ENCODE results near the gene MRPL39.

DNA sequence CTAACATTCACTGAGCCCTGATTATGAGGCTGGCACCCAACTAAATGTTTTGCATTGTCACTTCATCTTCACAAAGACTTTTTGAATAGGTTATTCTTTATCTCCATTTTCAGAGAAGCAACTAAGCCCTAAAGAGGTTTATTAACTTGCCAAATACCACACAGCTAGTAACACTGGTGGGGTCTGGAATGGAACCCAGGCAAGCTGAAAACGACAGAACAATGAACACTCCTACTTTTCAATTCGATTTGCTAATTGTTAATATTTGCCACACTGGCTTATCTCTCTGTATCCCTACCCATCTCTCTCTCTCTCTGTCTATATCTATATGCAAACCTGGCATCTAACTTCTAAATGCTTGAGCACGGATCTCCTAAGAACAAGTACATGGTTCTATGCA lies 40.6 kb downstream of the MRPL39 start:
- no peak for TF ChIP-seq POLR2A (IDR thresholded peaks at IDR 0.05)
- TF ChIP-seq, protein P1, sequence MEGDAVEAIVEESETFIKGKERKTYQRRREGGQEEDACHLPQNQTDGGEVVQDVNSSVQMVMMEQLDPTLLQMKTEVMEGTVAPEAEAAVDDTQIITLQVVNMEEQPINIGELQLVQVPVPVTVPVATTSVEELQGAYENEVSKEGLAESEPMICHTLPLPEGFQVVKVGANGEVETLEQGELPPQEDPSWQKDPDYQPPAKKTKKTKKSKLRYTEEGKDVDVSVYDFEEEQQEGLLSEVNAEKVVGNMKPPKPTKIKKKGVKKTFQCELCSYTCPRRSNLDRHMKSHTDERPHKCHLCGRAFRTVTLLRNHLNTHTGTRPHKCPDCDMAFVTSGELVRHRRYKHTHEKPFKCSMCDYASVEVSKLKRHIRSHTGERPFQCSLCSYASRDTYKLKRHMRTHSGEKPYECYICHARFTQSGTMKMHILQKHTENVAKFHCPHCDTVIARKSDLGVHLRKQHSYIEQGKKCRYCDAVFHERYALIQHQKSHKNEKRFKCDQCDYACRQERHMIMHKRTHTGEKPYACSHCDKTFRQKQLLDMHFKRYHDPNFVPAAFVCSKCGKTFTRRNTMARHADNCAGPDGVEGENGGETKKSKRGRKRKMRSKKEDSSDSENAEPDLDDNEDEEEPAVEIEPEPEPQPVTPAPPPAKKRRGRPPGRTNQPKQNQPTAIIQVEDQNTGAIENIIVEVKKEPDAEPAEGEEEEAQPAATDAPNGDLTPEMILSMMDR (IDR thresholded peaks at IDR 0.05), result no peak
